ENCODE data around the gene TRIM47.

TRIM47 gene

GRCh38 chr17:75834928-75835653 lies 43.3 kb downstream of the TRIM47 start:
- no peak overlapping the region for H4K91ac ChIP-seq (ENCODE audit: low read length)
- no peak overlapping the region for H3K9ac ChIP-seq (ENCODE audit: low read length)
- H3K14ac ChIP-seq (ENCODE audit: low read length in 2 of 2), result no peak overlapping the region
- H2BK120ac ChIP-seq (ENCODE audit: low read depth, low read length), result no peak overlapping the region
- no peak overlapping the region for H3K27ac ChIP-seq (ENCODE audit: low read length, poor library complexity, severe bottlenecking)
- no peak overlapping the region for H2AFZ ChIP-seq (ENCODE audit: low read depth, low read length)
- H3K4me2 ChIP-seq (ENCODE audit: low read length, poor library complexity, severe bottlenecking), result no peak overlapping the region
- H4K8ac ChIP-seq (ENCODE audit: low read length), result no peak overlapping the region
- H3K36me3 ChIP-seq (ENCODE audit: control insufficient read depth in 1 of 2, insufficient read depth in 2 of 2, low read depth in 1 of 2, low read length in 2 of 2), result peaks cover 0 to 23% of the 10 kb centered on the region in 2 experiments
- no peaks in the 10 kb centered on the region for H3K9me3 ChIP-seq (ENCODE audit: control insufficient read depth, low read length)
- peak overlapping the region; percentile 2 for H2BK15ac ChIP-seq (ENCODE audit: low read depth, poor library complexity, severe bottlenecking)
- WGBS, result 78% methylated on average over 22 of the region's 24 CpGs
- H2BK5ac ChIP-seq (ENCODE audit: low read depth, low read length, poor library complexity, severe bottlenecking), result no peak overlapping the region
- no peak overlapping the region for H3K4me3 ChIP-seq (ENCODE audit: insufficient read depth in 1 of 2, low read depth in 1 of 2, low read length in 2 of 2)
- no peak overlapping the region for H2BK12ac ChIP-seq (ENCODE audit: low read length in 2 of 2)
- no peak overlapping the region for H3K4ac ChIP-seq (ENCODE audit: low read depth in 1 of 2, low read length in 2 of 2)
- peaks cover 10% of the 10 kb centered on the region for H3K4me1 ChIP-seq (ENCODE audit: control insufficient read depth, insufficient read depth, low read depth, low read length)
- DNase-seq, result no peak
- no peaks in the 10 kb centered on the region for H3K27me3 ChIP-seq (ENCODE audit: control insufficient read depth in 1 of 2, insufficient read depth in 1 of 2, low read length in 2 of 2)
- no peak overlapping the region for H3K23ac ChIP-seq (ENCODE audit: low read length in 2 of 2)
- no peak overlapping the region for H2AK5ac ChIP-seq (ENCODE audit: low read length, severe bottlenecking)
- no peaks in the 10 kb centered on the region for H3K79me1 ChIP-seq (replicated peaks; ENCODE audit: low read length, poor library complexity, severe bottlenecking)
- H3K18ac ChIP-seq (ENCODE audit: low read depth in 1 of 2, low read length in 2 of 2), result no peak overlapping the region

- Histone ChIP-seq H3K27ac (ENCODE audit: low read length, poor library complexity, severe bottlenecking) (no peak overlapping the region), H3K79me1 (replicated peaks; ENCODE audit: low read length, poor library complexity, severe bottlenecking) (no peaks in the 10 kb centered on the region), H3K4me3 (ENCODE audit: insufficient read depth in 1 of 2, low read depth in 1 of 2, low read length in 2 of 2) (no peak overlapping the region), H2BK12ac (ENCODE audit: low read length in 2 of 2) (no peak overlapping the region), H4K8ac (ENCODE audit: low read length) (no peak overlapping the region), H3K27me3 (ENCODE audit: control insufficient read depth in 1 of 2, insufficient read depth in 1 of 2, low read length in 2 of 2) (no peaks in the 10 kb centered on the region), H3K36me3 (ENCODE audit: control insufficient read depth in 1 of 2, insufficient read depth in 2 of 2, low read depth in 1 of 2, low read length in 2 of 2) (peaks cover 0 to 19% of the 10 kb centered on the region in 2 experiments), H3K4ac (ENCODE audit: low read depth in 1 of 2, low read length in 2 of 2) (no peak overlapping the region), H3K4me2 (ENCODE audit: low read length, poor library complexity, severe bottlenecking) (no peak overlapping the region), H3K9me3 (ENCODE audit: control insufficient read depth, low read length) (no peaks in the 10 kb centered on the region), H3K23ac (ENCODE audit: low read length in 2 of 2) (no peak overlapping the region), H2BK5ac (ENCODE audit: low read depth, low read length, poor library complexity, severe bottlenecking) (no peak overlapping the region), H3K18ac (ENCODE audit: low read depth in 1 of 2, low read length in 2 of 2) (no peak overlapping the region), H3K4me1 (ENCODE audit: control insufficient read depth, insufficient read depth, low read depth, low read length) (peaks cover 10% of the 10 kb centered on the region), H2BK120ac (ENCODE audit: low read depth, low read length) (no peak overlapping the region), H2BK15ac (ENCODE audit: low read depth, poor library complexity, severe bottlenecking) (no peak overlapping the region), H4K91ac (ENCODE audit: low read length) (peak overlapping the region; percentile 10), H2AFZ (ENCODE audit: low read depth, low read length) (no peak overlapping the region), H2AK5ac (ENCODE audit: low read length, severe bottlenecking) (no peak overlapping the region), H3K14ac (ENCODE audit: low read length in 2 of 2) (no peak overlapping the region), H3K9ac (ENCODE audit: low read length) (no peak overlapping the region)
- DNase-seq, result no peak
- 98% methylated on average over 25 of the region's 25 CpGs for WGBS
These were observed 44.0 kb downstream of the TRIM47 start for GRCh38 chr17:75834279-75834920.

- H2BK12ac ChIP-seq (ENCODE audit: low read length in 2 of 2), result no peak overlapping the region
- peaks cover 0 to 23% of the 10 kb centered on the region in 2 experiments for H3K36me3 ChIP-seq (ENCODE audit: control insufficient read depth in 1 of 2, insufficient read depth in 2 of 2, low read depth in 1 of 2, low read length in 2 of 2)
- peaks cover 20% of the 10 kb centered on the region for H3K4me1 ChIP-seq (ENCODE audit: control insufficient read depth, insufficient read depth, low read depth, low read length)
- H2BK5ac ChIP-seq (ENCODE audit: low read depth, low read length, poor library complexity, severe bottlenecking), result no peak overlapping the region
- H2BK15ac ChIP-seq (ENCODE audit: low read depth, poor library complexity, severe bottlenecking), result peak overlapping the region; percentile 44
- WGBS, result 52% methylated on average over 19 of the region's 20 CpGs
- H3K4me2 ChIP-seq (ENCODE audit: low read length, poor library complexity, severe bottlenecking), result no peak overlapping the region
- DNase-seq, result no peak
- H3K23ac ChIP-seq (ENCODE audit: low read length in 2 of 2), result no peak overlapping the region
- H3K14ac ChIP-seq (ENCODE audit: low read length in 2 of 2), result no peak overlapping the region
- peak overlapping the region; percentile 43 for H4K91ac ChIP-seq (ENCODE audit: low read length)
- H2BK120ac ChIP-seq (ENCODE audit: low read depth, low read length), result no peak overlapping the region
- H2AK5ac ChIP-seq (ENCODE audit: low read length, severe bottlenecking), result no peak overlapping the region
- H3K9me3 ChIP-seq (ENCODE audit: control insufficient read depth, low read length), result no peaks in the 10 kb centered on the region
- H3K18ac ChIP-seq (ENCODE audit: low read depth in 1 of 2, low read length in 2 of 2), result peak overlapping the region in 1 of 2 experiments; percentile 31
- H3K4me3 ChIP-seq (ENCODE audit: insufficient read depth in 1 of 2, low read depth in 1 of 2, low read length in 2 of 2), result no peak overlapping the region
- no peaks in the 10 kb centered on the region for H3K79me1 ChIP-seq (replicated peaks; ENCODE audit: low read length, poor library complexity, severe bottlenecking)
- no peak overlapping the region for H3K27ac ChIP-seq (ENCODE audit: low read length, poor library complexity, severe bottlenecking)
- H3K4ac ChIP-seq (ENCODE audit: low read depth in 1 of 2, low read length in 2 of 2), result peak overlapping the region in 1 of 2 experiments; percentile 27
- peak overlapping the region; percentile 83 for H4K8ac ChIP-seq (ENCODE audit: low read length)
- H2AFZ ChIP-seq (ENCODE audit: low read depth, low read length), result peak overlapping the region; percentile 7
- H3K9ac ChIP-seq (ENCODE audit: low read length), result no peak overlapping the region
- no peaks in the 10 kb centered on the region for H3K27me3 ChIP-seq (ENCODE audit: control insufficient read depth in 1 of 2, insufficient read depth in 1 of 2, low read length in 2 of 2)
These were observed 45.6 kb downstream of the TRIM47 start for GRCh38 chr17:75832652-75833400.

GRCh38 chr17:75832164-75832651 lies 46.2 kb downstream of the TRIM47 start:
- no peak overlapping the region for H2AK5ac ChIP-seq (ENCODE audit: low read length, severe bottlenecking)
- H2BK120ac ChIP-seq (ENCODE audit: low read depth, low read length), result no peak overlapping the region
- H3K9ac ChIP-seq (ENCODE audit: low read length), result no peak overlapping the region
- no peak overlapping the region for H3K4me2 ChIP-seq (ENCODE audit: low read length, poor library complexity, severe bottlenecking)
- peaks cover 0 to 23% of the 10 kb centered on the region in 2 experiments for H3K36me3 ChIP-seq (ENCODE audit: control insufficient read depth in 1 of 2, insufficient read depth in 2 of 2, low read depth in 1 of 2, low read length in 2 of 2)
- H3K14ac ChIP-seq (ENCODE audit: low read length in 2 of 2), result no peak overlapping the region
- no peak overlapping the region for H3K4me3 ChIP-seq (ENCODE audit: insufficient read depth in 1 of 2, low read depth in 1 of 2, low read length in 2 of 2)
- no peak overlapping the region for H2BK12ac ChIP-seq (ENCODE audit: low read length in 2 of 2)
- no peaks in the 10 kb centered on the region for H3K9me3 ChIP-seq (ENCODE audit: control insufficient read depth, low read length)
- no peak overlapping the region for H2AFZ ChIP-seq (ENCODE audit: low read depth, low read length)
- H3K27ac ChIP-seq (ENCODE audit: low read length, poor library complexity, severe bottlenecking), result no peak overlapping the region
- no peak overlapping the region for H2BK15ac ChIP-seq (ENCODE audit: low read depth, poor library complexity, severe bottlenecking)
- H2BK5ac ChIP-seq (ENCODE audit: low read depth, low read length, poor library complexity, severe bottlenecking), result no peak overlapping the region
- no peaks in the 10 kb centered on the region for H3K79me1 ChIP-seq (replicated peaks; ENCODE audit: low read length, poor library complexity, severe bottlenecking)
- H3K18ac ChIP-seq (ENCODE audit: low read depth in 1 of 2, low read length in 2 of 2), result no peak overlapping the region
- no peaks in the 10 kb centered on the region for H3K27me3 ChIP-seq (ENCODE audit: control insufficient read depth in 1 of 2, insufficient read depth in 1 of 2, low read length in 2 of 2)
- H3K4me1 ChIP-seq (ENCODE audit: control insufficient read depth, insufficient read depth, low read depth, low read length), result peaks cover 26% of the 10 kb centered on the region
- 63% methylated on average over 10 of the region's 10 CpGs for WGBS
- peak; percentile 86 for DNase-seq
- peak overlapping the region in 1 of 2 experiments; percentile 27 for H3K4ac ChIP-seq (ENCODE audit: low read depth in 1 of 2, low read length in 2 of 2)
- H4K8ac ChIP-seq (ENCODE audit: low read length), result peak overlapping the region; percentile 75
- no peak overlapping the region for H4K91ac ChIP-seq (ENCODE audit: low read length)
- no peak overlapping the region for H3K23ac ChIP-seq (ENCODE audit: low read length in 2 of 2)

Data from mesenchymal stem cell (in vitro differentiated cells and primary cell).